Middle frontal gyrus (tissue), 1 donor: ENCODE data around the gene SORBS1.

ENCODE experiments used
- DNase-seq: peaks from one replicate; pipeline ENCODE4 v3.0.0-alpha.2; 2015; ENCODE audit warnings: low spot score; ENCODE audit errors: extremely low spot score

Gene SORBS1

DNA sequence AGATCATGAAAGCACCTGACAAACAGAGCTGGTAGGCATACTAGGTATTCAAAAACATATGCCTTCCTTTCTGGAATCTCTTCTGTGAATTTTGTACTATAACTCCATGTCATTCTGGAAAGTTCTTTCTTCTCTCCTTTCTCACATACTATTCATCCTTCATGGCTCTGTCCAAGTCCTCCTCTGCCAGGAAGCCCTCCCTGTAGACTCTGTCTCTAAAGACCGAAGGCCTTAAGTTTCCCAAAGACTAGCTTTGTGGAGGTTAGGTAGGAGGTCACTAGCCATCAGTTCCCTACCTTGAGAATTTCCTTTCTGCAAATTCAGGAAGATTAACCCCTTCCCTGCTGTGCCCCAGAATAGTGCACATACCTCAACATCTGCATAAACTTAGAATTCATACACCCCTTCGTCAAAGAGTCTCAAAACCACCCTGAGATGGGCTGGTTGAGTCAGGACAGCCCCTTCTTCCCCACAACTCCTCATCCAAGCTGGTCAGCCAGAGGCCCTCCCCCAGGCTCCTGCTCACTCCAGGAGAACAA, 20.6 kb downstream of the SORBS1 start:
- no peak for DNase-seq

DNA sequence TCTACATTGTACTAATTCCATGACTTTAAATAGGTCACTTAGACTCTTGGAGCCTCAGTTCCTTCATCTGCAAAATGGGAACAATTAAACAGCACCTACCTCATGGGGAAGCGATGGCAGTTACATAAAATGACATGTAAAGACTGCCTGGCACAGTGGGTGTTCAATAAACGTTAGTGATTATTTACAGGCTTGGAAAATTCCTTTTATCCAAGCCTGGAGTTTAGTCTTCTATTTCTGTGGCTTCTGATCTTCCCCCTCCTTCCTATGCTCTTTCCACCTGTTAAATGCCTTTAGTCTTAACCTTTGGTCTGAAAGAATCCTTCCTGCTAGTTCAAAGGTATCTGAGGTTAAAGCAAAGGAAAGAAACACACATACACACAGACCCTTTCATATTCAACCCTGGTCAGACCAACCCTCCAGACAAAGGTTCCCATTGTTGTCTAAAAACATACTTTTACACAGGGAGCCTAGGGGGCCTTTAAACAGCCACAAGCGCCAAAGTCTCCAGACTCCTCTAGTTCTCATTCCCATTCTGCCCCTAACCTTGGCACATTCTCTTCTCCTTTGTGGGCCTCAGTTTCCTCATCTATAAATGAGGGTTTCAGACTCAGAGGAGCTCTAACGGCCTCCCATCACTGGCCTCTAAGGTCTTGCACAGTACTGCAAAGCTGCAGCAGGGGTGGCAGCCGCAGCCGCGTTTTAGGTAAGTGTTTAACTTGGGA, 21.4 kb downstream of the SORBS1 start:
- no peak for DNase-seq

DNA sequence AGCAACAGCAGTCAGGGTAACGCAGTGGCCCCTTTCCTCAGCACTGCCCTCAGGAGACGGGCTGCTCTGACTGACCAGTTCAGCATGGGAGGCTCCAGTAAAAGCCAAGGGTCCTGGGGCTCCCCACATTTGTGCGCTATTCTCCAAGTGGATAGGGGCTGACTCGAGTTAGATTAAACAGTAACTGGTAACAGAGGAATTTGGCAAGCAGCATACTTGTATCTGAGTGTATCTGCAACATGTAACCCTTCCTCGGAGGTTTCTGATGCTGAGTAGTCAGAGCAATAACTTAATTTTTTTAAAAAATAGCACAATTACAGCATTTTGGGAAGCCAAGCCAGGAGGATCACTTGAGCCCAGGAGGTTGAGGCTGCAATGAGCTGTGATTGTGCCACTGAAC, 22.8 kb downstream of the SORBS1 start:
- no peak for DNase-seq

DNA sequence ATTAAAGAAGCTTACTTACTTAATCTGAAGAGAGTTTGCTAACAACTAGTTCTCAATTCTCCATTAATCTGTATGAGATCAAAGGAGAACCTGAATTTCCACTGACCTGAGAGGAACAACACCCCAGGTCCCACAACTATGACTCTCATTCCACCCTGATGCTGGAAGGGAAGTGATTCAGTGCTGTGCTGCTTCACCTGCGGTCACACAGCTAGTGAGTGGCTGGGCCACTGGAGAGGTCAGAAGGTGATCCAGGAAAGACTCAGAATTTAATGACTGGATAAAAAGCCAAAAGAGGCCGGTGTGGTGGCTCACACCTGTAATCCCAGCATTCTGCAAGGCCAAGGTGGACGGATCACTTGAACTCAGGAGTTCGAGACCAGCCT, 23.6 kb downstream of the SORBS1 start:
- no peak for DNase-seq

DNA sequence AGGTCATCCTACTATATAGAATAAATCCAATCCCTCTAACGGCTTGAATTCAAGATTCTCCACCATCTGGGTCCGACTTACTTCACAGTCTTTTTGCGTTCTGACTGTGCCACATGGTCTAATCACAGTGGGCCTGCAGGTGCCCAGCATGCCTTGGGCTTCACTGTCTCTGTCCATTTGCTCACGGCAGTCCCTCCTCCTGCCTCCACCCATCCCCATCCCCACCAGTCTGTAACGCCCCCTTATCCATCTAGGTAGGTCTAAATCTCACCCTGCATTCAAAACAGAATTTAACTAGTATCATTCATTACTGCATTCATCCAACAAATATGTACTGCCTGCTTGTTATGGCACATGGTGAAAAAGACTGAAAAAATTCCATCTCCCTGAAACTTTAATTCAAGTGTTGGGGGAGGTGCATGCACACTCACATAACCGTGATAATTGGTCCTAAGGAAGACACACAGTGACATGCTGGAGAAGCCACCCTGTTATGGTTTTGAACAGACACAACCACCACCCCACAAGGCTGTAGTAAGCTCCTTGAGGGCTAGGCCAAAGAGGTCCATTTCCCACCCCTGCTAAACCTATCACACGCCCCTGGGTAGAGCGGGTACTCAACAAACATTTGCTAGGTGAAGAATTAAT, 24.2 kb downstream of the SORBS1 start:
- DNase-seq: no peak

DNA sequence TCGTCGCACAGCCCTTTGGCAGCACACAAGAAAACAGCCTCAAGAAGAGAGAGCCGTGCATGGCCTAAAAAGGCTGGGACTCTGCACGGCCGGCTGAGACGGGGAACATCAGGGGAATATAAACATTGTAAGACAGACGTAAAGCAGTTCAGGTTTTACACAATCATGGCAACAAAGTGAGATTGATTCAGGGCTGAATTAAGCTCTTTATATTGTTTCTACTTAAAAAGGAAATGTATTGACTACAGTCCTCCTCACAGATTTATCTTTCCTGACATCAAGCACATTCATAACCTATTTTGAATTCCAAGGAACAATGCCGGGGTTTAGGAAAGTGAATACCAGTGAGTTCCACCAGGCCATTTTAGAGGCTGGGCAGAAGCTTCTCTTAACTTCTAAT, 25.2 kb downstream of the SORBS1 start:
- DNase-seq: no peak

GRCh38 chr10:95535526-95535925, 25.6 kb downstream of the SORBS1 start:
- DNase-seq: no peak

GRCh38 chr10:95533590-95533989, 27.6 kb downstream of the SORBS1 start:
- no peak for DNase-seq

DNA sequence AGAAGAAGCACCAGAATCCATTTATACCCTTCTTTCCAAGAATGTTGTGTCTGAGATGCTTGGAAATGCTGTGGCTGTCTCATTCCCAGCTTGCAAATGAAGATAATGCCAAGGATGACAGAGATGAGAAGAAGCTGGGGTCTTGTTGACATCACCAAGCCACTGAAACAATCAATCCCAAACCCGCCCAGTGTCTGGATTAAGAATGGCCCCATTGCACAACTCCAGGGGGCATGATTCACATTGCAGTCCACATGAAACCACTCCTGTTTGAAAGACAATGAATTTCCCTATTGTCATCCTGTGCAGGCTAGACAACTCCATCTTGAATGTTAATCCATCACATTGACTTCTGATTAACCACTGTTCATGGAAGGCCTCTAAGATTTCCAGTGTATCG, 28.6 kb downstream of the SORBS1 start:
- no peak for DNase-seq

- no peak for DNase-seq
These were observed 29.2 kb downstream of the SORBS1 start for GRCh38 chr10:95531994-95532399.

GRCh38 chr10:95531058-95531809, 29.9 kb downstream of the SORBS1 start:
- DNase-seq: no peak

GRCh38 chr10:95530561-95530960, 30.6 kb downstream of the SORBS1 start:
- DNase-seq: no peak

GRCh38 chr10:95530029-95530428, 31.1 kb downstream of the SORBS1 start:
- no peak for DNase-seq

- no peak for DNase-seq
These were observed 35.1 kb downstream of the SORBS1 start for GRCh38 chr10:95526044-95526443.

DNA sequence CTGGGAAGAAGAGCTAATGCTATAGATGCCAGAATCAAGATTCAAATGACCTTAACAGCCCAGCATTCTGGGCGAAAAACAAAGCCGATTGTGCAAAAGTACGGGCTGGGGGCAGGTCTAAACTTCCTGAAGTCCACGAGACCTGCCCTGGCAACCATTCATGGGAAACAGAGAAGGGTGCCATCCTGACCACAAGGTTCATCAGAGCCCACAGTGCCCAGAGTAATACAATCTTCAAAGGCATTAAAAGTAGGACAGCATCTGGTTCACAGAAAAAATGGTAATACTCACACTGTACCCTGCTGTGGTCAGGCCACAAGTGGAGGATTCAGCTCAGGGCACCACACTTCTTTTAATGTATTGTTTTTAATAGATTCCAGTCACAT, 36.1 kb downstream of the SORBS1 start:
- no peak for DNase-seq

DNA sequence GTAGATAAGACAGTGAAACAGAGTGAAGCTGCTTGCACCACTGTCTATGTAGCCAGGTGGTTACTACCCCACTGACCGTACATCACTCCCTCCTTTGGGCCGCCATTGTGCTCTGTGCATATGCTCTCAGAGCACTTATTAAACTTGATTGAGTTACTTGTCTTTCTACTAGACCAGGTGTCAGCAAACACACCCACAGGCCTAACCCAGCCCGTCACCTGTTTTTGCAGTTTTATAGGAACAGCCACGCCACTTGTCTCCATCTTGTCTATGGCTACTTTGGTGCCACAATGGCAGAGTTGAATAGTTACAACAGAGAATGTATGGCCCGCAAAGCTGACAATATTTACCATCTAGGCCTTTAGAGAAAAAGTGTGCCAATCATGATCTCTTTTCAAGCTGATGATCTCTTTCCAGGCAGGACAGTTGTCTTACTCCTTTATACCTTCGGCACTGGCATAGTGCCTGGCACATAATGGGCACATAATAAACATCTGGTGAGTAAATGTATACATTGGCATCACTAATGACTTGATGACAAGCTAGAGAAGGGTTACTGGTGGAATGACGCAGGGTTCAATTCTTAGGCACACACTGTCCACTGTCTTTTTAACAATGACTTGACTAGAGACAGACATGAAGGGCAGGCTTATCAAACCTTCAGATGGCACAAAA, 36.7 kb downstream of the SORBS1 start:
- DNase-seq: no peak

GRCh38 chr10:95522117-95522516, 39.1 kb downstream of the SORBS1 start:
- DNase-seq: no peak

GRCh38 chr10:95520617-95521016, 40.6 kb downstream of the SORBS1 start:
- no peak for DNase-seq

DNA sequence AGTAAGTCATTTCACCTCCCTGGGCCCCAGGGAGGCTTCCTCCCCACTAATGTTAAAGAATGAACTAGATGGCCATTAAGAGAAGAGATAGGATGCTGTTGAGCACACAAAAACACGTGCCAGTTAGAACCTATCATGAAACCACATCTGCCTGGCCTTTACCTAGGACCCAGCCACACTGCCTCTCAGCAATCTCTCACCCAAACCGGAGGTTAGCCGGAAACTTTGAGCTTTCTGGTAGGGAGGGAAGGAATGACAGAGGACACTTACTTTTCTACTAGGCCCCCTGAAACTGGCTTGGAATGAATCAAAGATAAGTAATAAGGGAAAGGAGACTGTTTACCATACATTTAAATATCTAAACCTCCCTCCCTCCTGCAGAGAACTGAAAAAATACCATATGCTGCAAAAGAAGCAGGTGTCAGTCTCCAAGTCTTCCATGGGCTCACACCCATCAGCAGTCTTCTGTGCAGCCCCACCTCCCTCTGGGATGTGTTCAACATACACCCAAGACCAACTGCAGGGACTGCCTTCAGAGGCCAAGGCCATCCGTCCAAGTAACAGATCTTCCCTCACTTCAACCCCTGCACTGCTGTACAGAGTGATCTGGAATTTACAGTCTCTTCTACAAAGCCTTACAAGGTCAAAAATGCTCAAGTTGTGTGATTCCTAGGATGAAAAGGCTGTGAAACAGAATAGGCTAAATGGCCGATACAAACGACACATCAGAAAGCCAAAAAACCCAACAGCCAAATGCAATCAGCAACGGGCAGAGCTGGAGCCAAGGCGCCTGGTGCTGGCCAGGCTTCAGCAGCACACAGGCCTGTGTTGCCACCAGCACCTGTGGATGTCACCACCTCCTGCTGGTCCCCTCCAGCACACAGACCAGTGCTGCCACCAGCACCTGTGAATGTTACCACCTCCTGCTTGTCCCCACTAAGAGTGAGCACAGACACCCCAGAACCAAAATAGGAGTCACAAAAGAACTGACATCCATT, 42.4 kb downstream of the SORBS1 start:
- no peak for DNase-seq
